Measurements from ENCODE around the gene KDM5B.

DNA sequence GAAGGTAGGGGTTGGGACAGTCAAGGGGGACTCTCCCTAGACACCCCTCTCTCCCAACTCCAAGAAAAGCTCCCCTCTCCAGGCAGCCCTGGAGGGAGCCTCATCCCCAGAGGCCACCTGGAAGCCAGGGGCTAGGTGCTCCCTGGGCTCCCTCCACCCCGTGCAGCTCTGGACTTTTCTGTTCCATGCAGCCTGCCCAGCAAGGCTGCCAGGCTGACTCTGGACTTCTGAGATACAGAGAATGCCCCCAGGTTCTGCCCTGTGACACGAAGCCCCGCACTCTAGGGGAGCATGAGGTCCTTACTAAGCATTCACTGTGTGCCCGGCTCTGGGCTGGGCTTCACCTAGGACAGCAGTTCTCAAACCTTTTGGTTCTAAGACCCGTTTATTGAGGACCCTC lies 108.2 kb downstream of the KDM5B start:
- TF ChIP-seq, protein P1, sequence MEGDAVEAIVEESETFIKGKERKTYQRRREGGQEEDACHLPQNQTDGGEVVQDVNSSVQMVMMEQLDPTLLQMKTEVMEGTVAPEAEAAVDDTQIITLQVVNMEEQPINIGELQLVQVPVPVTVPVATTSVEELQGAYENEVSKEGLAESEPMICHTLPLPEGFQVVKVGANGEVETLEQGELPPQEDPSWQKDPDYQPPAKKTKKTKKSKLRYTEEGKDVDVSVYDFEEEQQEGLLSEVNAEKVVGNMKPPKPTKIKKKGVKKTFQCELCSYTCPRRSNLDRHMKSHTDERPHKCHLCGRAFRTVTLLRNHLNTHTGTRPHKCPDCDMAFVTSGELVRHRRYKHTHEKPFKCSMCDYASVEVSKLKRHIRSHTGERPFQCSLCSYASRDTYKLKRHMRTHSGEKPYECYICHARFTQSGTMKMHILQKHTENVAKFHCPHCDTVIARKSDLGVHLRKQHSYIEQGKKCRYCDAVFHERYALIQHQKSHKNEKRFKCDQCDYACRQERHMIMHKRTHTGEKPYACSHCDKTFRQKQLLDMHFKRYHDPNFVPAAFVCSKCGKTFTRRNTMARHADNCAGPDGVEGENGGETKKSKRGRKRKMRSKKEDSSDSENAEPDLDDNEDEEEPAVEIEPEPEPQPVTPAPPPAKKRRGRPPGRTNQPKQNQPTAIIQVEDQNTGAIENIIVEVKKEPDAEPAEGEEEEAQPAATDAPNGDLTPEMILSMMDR (IDR thresholded peaks at IDR 0.05; ENCODE audit: poor library complexity): no peak
- no peak for TF ChIP-seq EZH2 (IDR thresholded peaks at IDR 0.05; ENCODE audit: borderline replicate concordance)
- TF ChIP-seq EZH2phosphoT487 (IDR thresholded peaks at IDR 0.05; ENCODE audit: low read depth, severe bottlenecking, unreplicated experiment): no peak

Data from hepatocyte (in vitro differentiated cells).